HCT116 (cell line): ENCODE results near the gene APBA3. TPM values are rescaled to one million over a fixed set of nuclear protein-coding genes. Genes with fewer than 3 reads are reported as not detected.

Experiments used
- ATAC-seq: fragments of 200-7000 bp; cut with Tn5 transposase; 2 replicates; pipeline ENCODE4 v1.9.1; 2020; ENCODE audit warnings: mild to moderate bottlenecking, moderate library complexity
- BruUV-seq: library from RNA; stranded (reverse); fragments of 400-500 nt; replicated peaks from 2 replicates; lab custom pipeline; 2021; lab: Mats Ljungman, UMichigan
- CTCF ChIA-PET: fragments of 300-600 bp; sonication (Branson Sonifier 250); formaldehyde crosslinking; loops from one replicate; lab custom pipeline; 2021; ENCODE audit warnings: antibody characterized with exemption; lab: Charles Lee
- POLR2A ChIA-PET: fragments of 300-600, 350-600 bp; sonication (Branson Sonifier 250); formaldehyde crosslinking; loops from one replicate; lab custom pipeline; 2021; ENCODE audit warnings: antibody characterized with exemption; lab: Charles Lee
- RAD21 ChIA-PET, 2 experiments: fragments of 300-600 bp; sonication (Branson Sonifier 250); formaldehyde crosslinking; loops; one replicate each; lab custom pipeline; 2023; ENCODE audit warnings: low total read pairs in 2 of 2; ENCODE audit not compliant: uncharacterized antibody in 2 of 2, unreplicated experiment in 2 of 2, low non-redundant PET in 1 of 2; lab: Charles Lee
- DNase-seq: peaks from one replicate; pipeline ENCODE4 v3.0.0-alpha.2; 2010; ENCODE audit warnings: low read depth, low spot score
- H2AFZ ChIP-seq: fragments of 200-600 bp; shearing (Covaris generic), sonication (generic); 2 replicates; pipeline ENCODE4 v1.6.1; 2017; ENCODE audit warnings: low read depth, mixed run types, mixed read lengths, antibody characterized with exemption, low read length; ENCODE audit not compliant: poor library complexity, severe bottlenecking
- H3K27ac ChIP-seq: 2 replicates; pipeline ENCODE4 v1.5.1; 2012; ENCODE audit warnings: low read depth, low read length
- H3K27me3 ChIP-seq: fragments of 200-600 bp; sonication (generic); 2 replicates; pipeline ENCODE4 v1.6.1; 2016; ENCODE audit warnings: mixed run types, low read length, mixed read lengths; ENCODE audit not compliant: insufficient read depth
- H3K36me3 ChIP-seq, 2 experiments: fragments of 200-500 bp in 1 of 2; fragments of 200-600 bp in 1 of 2; sonication (Bioruptor generic) in 1 of 2; sonication (generic) in 1 of 2; 2 replicates each; pipeline versions ENCODE4 v1.5.1 to v1.6.1; 2014 to 2016; ENCODE audit warnings: low read length in 2 of 2, inconsistent platforms in 1 of 2, mixed read lengths in 1 of 2, mixed run types in 1 of 2; ENCODE audit not compliant: insufficient read depth in 2 of 2, control insufficient read depth in 1 of 2
- H3K4me1 ChIP-seq, 2 experiments: fragments of 200-600 bp in 1 of 2; sonication (generic) in 1 of 2; 2 replicates each; pipeline versions ENCODE4 v1.5.1 to v1.6.1; 2012 to 2017; ENCODE audit warnings: low read length in 2 of 2, inconsistent platforms in 1 of 2, mild to moderate bottlenecking in 1 of 2, mixed read lengths in 1 of 2, mixed run types in 1 of 2, moderate library complexity in 1 of 2; ENCODE audit not compliant: insufficient read depth in 2 of 2, control insufficient read depth in 1 of 2
- H3K4me2 ChIP-seq: fragments of 200-600 bp; sonication (generic); 2 replicates; pipeline ENCODE4 v1.6.1; 2017; ENCODE audit warnings: mixed run types, low read length, mixed read lengths
- H3K4me3 ChIP-seq, 2 experiments: fragments of 200-600 bp in 1 of 2; sonication (generic) in 1 of 2; replicated peaks in 1 of 2; 2 replicates each; pipeline ENCODE4 v1.5.1; 2011 to 2016; ENCODE audit warnings: low read length in 2 of 2, control low read depth in 1 of 2, low read depth in 1 of 2, mild to moderate bottlenecking in 1 of 2, mixed read lengths in 1 of 2, mixed run types in 1 of 2
- H3K79me2 ChIP-seq: fragments of 200-600 bp; sonication (generic); 2 replicates; pipeline ENCODE4 v1.6.1; 2017; ENCODE audit warnings: mild to moderate bottlenecking, mixed run types, low read length, moderate library complexity, mixed read lengths; ENCODE audit not compliant: insufficient read depth
- H3K9ac ChIP-seq: fragments of 200-600 bp; sonication (generic); 2 replicates; pipeline ENCODE4 v1.6.1; 2016; ENCODE audit warnings: low read length, mixed read lengths
- H3K9me2 ChIP-seq: fragments of 200-600 bp; sonication (generic), shearing (Covaris generic); 2 replicates; pipeline ENCODE4 v1.6.1; 2017; ENCODE audit warnings: mixed run types, mild to moderate bottlenecking, moderate library complexity; ENCODE audit not compliant: insufficient read depth
- H3K9me3 ChIP-seq, 2 experiments: fragments of 200-500 bp in 1 of 2; fragments of 200-600 bp in 1 of 2; sonication (Bioruptor generic) in 1 of 2; sonication (generic) in 1 of 2; 2 replicates each; pipeline ENCODE4 v1.6.1; 2014 to 2017; ENCODE audit warnings: low read length in 2 of 2, mixed read lengths in 2 of 2, inconsistent platforms in 1 of 2, low read depth in 1 of 2, mild to moderate bottlenecking in 1 of 2, mixed run types in 1 of 2, moderate library complexity in 1 of 2; ENCODE audit not compliant: control insufficient read depth in 1 of 2, insufficient read depth in 1 of 2
- H4K20me1 ChIP-seq: fragments of 200-600 bp; sonication (generic), shearing (Covaris generic); 2 replicates; pipeline ENCODE4 v1.6.1; 2017; ENCODE audit warnings: mixed run types, mild to moderate bottlenecking, moderate library complexity; ENCODE audit not compliant: insufficient read depth
- CEBPB ChIP-seq: IDR thresholded peaks from 2 replicates; pipeline ENCODE4 v1.6.1; 2012; ENCODE audit warnings: low read depth
- CTCF ChIP-seq, 3 experiments: fragments of 200-600 bp in 1 of 3; sonication (generic) in 1 of 3; IDR thresholded peaks in 2 of 3; conservative IDR thresholded peaks in 1 of 3; 2 replicates each; pipeline ENCODE4 v1.5.1; 2012 to 2017; ENCODE audit warnings: low read depth in 2 of 3, low read length in 2 of 3, antibody characterized with exemption in 1 of 3, borderline replicate concordance in 1 of 3, control low read depth in 1 of 3, mild to moderate bottlenecking in 1 of 3, mixed read lengths in 1 of 3, mixed run types in 1 of 3, moderate library complexity in 1 of 3; ENCODE audit not compliant: insufficient read depth in 1 of 3
- EGR1 ChIP-seq: IDR thresholded peaks from 2 replicates; pipeline ENCODE4 v1.6.1; 2012; ENCODE audit warnings: low read depth
- ELF1 ChIP-seq: IDR thresholded peaks from 2 replicates; pipeline ENCODE4 v1.6.1; 2012; ENCODE audit warnings: low read depth, borderline replicate concordance
- JUND ChIP-seq: IDR thresholded peaks from 2 replicates; pipeline ENCODE4 v1.6.1; 2012
- MAX ChIP-seq: IDR thresholded peaks from 2 replicates; pipeline ENCODE4 v1.6.1; 2012
- POLR2AphosphoS5 ChIP-seq: IDR thresholded peaks from 2 replicates; pipeline ENCODE4 v1.6.1; 2011; ENCODE audit warnings: mild to moderate bottlenecking, low read depth, low read length, moderate library complexity
- REST ChIP-seq: IDR thresholded peaks from 2 replicates; pipeline ENCODE4 v1.6.1; 2012; ENCODE audit warnings: low read depth
- SP1 ChIP-seq: IDR thresholded peaks from 2 replicates; pipeline ENCODE4 v1.6.1; 2012; ENCODE audit warnings: low read depth
- SRF ChIP-seq: IDR thresholded peaks from 2 replicates; pipeline ENCODE4 v1.6.1; 2012; ENCODE audit warnings: low read depth
- YY1 ChIP-seq: IDR thresholded peaks from 2 replicates; pipeline ENCODE4 v1.6.1; 2011; ENCODE audit warnings: low read length, low read depth, moderate library complexity, mild to moderate bottlenecking; ENCODE audit not compliant: insufficient replicate concordance; ENCODE audit errors: extremely low read depth
- ZNF274 ChIP-seq: fragments of 200-500 bp; sonication (Bioruptor generic); IDR thresholded peaks from 2 replicates; pipeline ENCODE4 v1.6.1; 2014; ENCODE audit warnings: mild to moderate bottlenecking, low read depth, low read length, inconsistent platforms
- intact Hi-C: fragments of 100-400 bp; cut with micrococcal nuclease; formaldehyde crosslinking; loops from 2 replicates; pipeline ENCODE4 v1.10.0; 2022
- total RNA-seq: library from RNA; stranded (reverse); gene quantifications from one replicate; pipeline ENCODE4 v1.2.1, GENCODE V29; 2021; ENCODE audit not compliant: unreplicated experiment

The APBA3 gene
- total RNA-seq, 1 experiment from 2014 or later, result 29.5 TPM

GRCh38 chr19:3730457-3730958, 31.0 kb downstream of the APBA3 start (continued):
- TF ChIP-seq JUND (no peak), YY1 (no peak), REST (no peak), POLR2AphosphoS5 (no peak)

GRCh38 chr19:3725640-3726310, 35.7 kb downstream of the APBA3 start:
- Histone ChIP-seq H2AFZ (no peak overlapping the region), H3K4me3 (peak overlapping the region in 1 of 2 experiments; percentile 40; a peak in 2 of 4 replicates), H4K20me1 (no peaks in the 10 kb centered on the region), H3K9me3 (no peaks in the 10 kb centered on the region), H3K4me2 (peak overlapping the region; percentile 72), H3K9ac (peak overlapping the region; percentile 36; the same call in 1 of the 2 replicates), H3K9me2 (no peaks in the 10 kb centered on the region), H3K27ac (peak overlapping the region; percentile 55), H3K79me2 (no peaks in the 10 kb centered on the region), H3K27me3 (no peaks in the 10 kb centered on the region)
- CTCF ChIA-PET, result interaction anchor here (1.2 to 1.4 kb wide), 2 partner anchors 16 to 36 kb away, joined by 4 to 5 read pairs; partner anchors contain the start of gene MRPL54
- BruUV-seq, result no TSS peak
- RAD21 ChIA-PET, result no interaction called here
- POLR2A ChIA-PET, result interaction anchor here (0.7 to 2.5 kb wide), 4 partner anchors 15 to 478 kb away, joined by 3 to 8 read pairs (median 5); partner anchors contain the start of genes EEF2 and TJP3
- intact Hi-C loops, result loop anchor here (10.0 kb wide), 1 partner anchor 479 kb away; no protein-coding TSS in a partner anchor
- DNase-seq, result peak; percentile 73
- ATAC-seq, result peak; percentile 64
- TF ChIP-seq ZNF274 (no peak), YY1 (peak; percentile 46), EGR1 (no peak), CEBPB (no peak), SRF (no peak), SP1 (peak; percentile 51; the same call in 1 of the 2 replicates), CTCF (IDR thresholded peaks at IDR 0.05 in 2 of 3, conservative IDR thresholded peaks at IDR 0.05 in 1 of 3; ENCODE audit: borderline replicate concordance in 1 of 3, insufficient read depth in 1 of 3, low read depth in 2 of 3, low read length in 2 of 3) (no peak), MAX (peak; percentile 76; the same call in 1 of the 2 replicates), ELF1 (no peak), JUND (no peak)
- TF ChIP-seq, all 23 proteins: peak for 3
- H3K4me1 ChIP-seq, result peaks cover 64 to 94% of the 10 kb centered on the region in 2 experiments
- no peaks in the 10 kb centered on the region for H3K36me3 ChIP-seq
